ENCODE results near the gene IRF2BP2.

GRCh38 chr1:234578735-234579134 lies 31.2 kb downstream of the IRF2BP2 start:
- no peak for TF ChIP-seq CTCF (IDR thresholded peaks at IDR 0.05; ENCODE audit: insufficient read depth, low read depth, low read length)
- TF ChIP-seq EZH2 (IDR thresholded peaks at IDR 0.05; ENCODE audit: insufficient read depth, low read length), result no peak
